Tibial nerve (tissue), 4 donors: ENCODE results near the gene RANBP6. TPM values are rescaled to one million over a fixed set of nuclear protein-coding genes. Genes with fewer than 3 reads are reported as not detected.

Source experiments
- DNase-seq, 2 donors: peaks; one replicate each; pipeline ENCODE4 v3.0.0-alpha.2; 2019; ENCODE audit warnings: low spot score in 2 of 2
- H3K27ac ChIP-seq, 4 donors: fragments of 200-600 bp; sonication (generic) in 3 of 4; one replicate each; pipeline ENCODE4 v1.5.1; 2017 to 2019; ENCODE audit warnings: mild to moderate bottlenecking in 1 of 4
- H3K27me3 ChIP-seq, 2 donors: fragments of 200-600 bp; sonication (generic) in 1 of 2; one replicate each; pipeline versions ENCODE4 v1.5.1 to v1.6.0; 2017 to 2019
- H3K36me3 ChIP-seq, 3 donors: fragments of 200-600 bp; sonication (generic); one replicate each; pipeline ENCODE4 v1.5.1; 2018 to 2019
- H3K4me1 ChIP-seq, 4 donors: fragments of 200-600 bp; sonication (generic) in 3 of 4; one replicate each; pipeline ENCODE4 v1.5.1; 2017 to 2019
- H3K4me3 ChIP-seq, 4 donors: fragments of 200-600 bp; sonication (generic) in 3 of 4; one replicate each; pipeline ENCODE4 v1.5.1; 2017 to 2019; ENCODE audit warnings: mild to moderate bottlenecking in 1 of 4, moderate library complexity in 1 of 4
- H3K9me3 ChIP-seq, 4 donors: fragments of 200-600 bp; sonication (generic) in 3 of 4; one replicate each; pipeline ENCODE4 v1.5.1; 2017 to 2019
- EP300 ChIP-seq, 2 donors: sonication (generic); formaldehyde crosslinking; IDR thresholded peaks; one replicate each; pipeline ENCODE4 v1.6.1; 2017; ENCODE audit warnings: antibody characterized with exemption in 2 of 2, mild to moderate bottlenecking in 1 of 2
- POLR2A ChIP-seq, 2 donors: fragments of 450-650 bp; IDR thresholded peaks; one replicate each; pipeline ENCODE4 v1.6.1; 2017; ENCODE audit warnings: antibody characterized with exemption in 2 of 2, mild to moderate bottlenecking in 2 of 2, moderate library complexity in 2 of 2
- WGBS, 2 donors: methylation state at CpG; one replicate each; pipeline ENCODE4 v1.1.5; 2018; 5-methylcytosine and 5-hydroxymethylcytosine counted together
- total RNA-seq, 4 donors: library from RNA; depleted of rRNA; stranded (reverse); fragments of >200 nt; gene quantifications; one replicate each; pipeline ENCODE4 v1.1.0, GENCODE V29; 2016
- TF ChIP-seq, protein P1 (sequence below), 5 experiments: fragments of 200-600 bp in 3 of 5; fragments of 450-650 bp in 2 of 5; sonication (generic) in 3 of 5; IDR thresholded peaks; one replicate each; pipeline ENCODE4 v1.5.1; 2016 to 2019; ENCODE audit warnings: antibody characterized with exemption in 5 of 5, mild to moderate bottlenecking in 3 of 5, moderate library complexity in 2 of 5

Gene RANBP6
- total RNA-seq, 4 donors from 2014 or later, result 8.8 to 19.9 (median 11.5) TPM

DNA sequence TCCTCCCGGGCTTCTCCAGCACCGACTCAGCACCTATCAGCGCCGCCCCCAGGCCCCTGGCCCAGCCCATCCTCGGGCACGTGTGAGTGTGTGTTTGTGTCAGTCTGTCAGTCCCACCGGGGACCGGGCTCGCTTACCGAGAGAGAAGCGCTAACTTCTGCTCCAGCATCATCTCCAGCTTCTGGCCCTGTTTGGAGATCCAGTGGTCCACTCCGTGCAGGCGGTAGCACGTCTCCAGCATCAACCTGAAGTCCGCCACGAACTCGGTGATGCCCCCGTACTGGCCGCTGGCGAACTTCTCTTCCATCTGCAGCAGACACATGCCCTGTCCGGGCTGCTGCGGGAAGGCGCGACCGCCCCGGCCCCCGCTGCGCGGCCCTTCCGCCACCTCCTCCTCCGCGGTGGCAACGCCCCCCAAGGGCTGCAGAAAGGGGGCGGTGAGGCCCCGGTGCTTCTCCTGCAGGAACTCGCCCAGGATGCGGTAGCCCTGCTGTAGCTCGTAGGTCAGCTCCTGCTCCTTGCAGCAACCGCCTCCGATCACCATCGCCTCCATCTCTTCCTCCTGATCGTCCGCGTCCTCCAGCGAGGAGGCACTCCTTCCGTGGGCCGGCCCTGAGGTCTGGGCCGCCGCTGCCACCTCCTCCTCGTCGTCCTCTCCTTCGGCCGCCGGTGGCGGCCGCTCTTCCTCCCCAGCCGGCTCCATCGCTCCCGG, 8.2 kb downstream of the RANBP6 start:
- peak in 1 of 2 donors; percentile 49 for TF ChIP-seq EP300 (IDR thresholded peaks at IDR 0.05)
- TF ChIP-seq, protein P1, sequence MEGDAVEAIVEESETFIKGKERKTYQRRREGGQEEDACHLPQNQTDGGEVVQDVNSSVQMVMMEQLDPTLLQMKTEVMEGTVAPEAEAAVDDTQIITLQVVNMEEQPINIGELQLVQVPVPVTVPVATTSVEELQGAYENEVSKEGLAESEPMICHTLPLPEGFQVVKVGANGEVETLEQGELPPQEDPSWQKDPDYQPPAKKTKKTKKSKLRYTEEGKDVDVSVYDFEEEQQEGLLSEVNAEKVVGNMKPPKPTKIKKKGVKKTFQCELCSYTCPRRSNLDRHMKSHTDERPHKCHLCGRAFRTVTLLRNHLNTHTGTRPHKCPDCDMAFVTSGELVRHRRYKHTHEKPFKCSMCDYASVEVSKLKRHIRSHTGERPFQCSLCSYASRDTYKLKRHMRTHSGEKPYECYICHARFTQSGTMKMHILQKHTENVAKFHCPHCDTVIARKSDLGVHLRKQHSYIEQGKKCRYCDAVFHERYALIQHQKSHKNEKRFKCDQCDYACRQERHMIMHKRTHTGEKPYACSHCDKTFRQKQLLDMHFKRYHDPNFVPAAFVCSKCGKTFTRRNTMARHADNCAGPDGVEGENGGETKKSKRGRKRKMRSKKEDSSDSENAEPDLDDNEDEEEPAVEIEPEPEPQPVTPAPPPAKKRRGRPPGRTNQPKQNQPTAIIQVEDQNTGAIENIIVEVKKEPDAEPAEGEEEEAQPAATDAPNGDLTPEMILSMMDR (IDR thresholded peaks at IDR 0.05), result no peak
- TF ChIP-seq POLR2A (IDR thresholded peaks at IDR 0.05), result peak in 1 of 2 donors; percentile 32
- Histone ChIP-seq H3K36me3 (peaks cover 0 to 23% (median 0%) of the 10 kb centered on the region in 3 donors), H3K4me1 (peaks cover 0 to 59% (median 24%) of the 10 kb centered on the region in 4 donors), H3K27me3 (no peaks in the 10 kb centered on the region), H3K27ac (peak overlapping the region; percentile 98 to 100 (median 99)), H3K4me3 (peak overlapping the region; percentile 79 to 97 (median 92)), H3K9me3 (no peaks in the 10 kb centered on the region)
- DNase-seq, result peak; percentile 68 to 72
- 1% methylated on average over 37 to 54 of the region's 59 CpGs for WGBS, 2 donors

DNA sequence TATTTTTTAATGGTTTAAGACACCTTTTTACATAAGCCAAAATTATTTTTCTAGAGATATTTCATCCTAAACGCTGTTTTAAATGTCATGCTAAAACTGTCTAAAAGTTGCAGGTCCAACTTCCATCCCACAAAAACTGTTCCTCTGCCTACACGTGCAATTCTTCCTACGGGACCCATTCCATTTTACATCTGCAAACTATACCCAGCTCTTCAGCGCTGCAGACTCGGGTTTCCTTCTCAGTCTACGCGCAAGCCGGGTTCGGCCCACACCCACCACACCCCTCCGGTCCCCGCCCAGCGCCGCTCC, 8.7 kb downstream of the RANBP6 start:
- H3K4me1 ChIP-seq, result peaks cover 0 to 57% (median 24%) of the 10 kb centered on the region in 4 donors
- no peak for TF ChIP-seq POLR2A (IDR thresholded peaks at IDR 0.05)
- no peak for TF ChIP-seq EP300 (IDR thresholded peaks at IDR 0.05)
- TF ChIP-seq, protein P1 (IDR thresholded peaks at IDR 0.05), result no peak
- H3K4me3 ChIP-seq, result peak overlapping the region; percentile 79 to 97 (median 92)
- peak overlapping the region in 3 of 4 donors; percentile 99 to 100 (median 99) for H3K27ac ChIP-seq
- H3K27me3 ChIP-seq, result no peaks in the 10 kb centered on the region
- 0% methylated on average over 13 of the region's 13 CpGs for WGBS, 2 donors
- H3K36me3 ChIP-seq, result peaks cover 0 to 18% (median 0%) of the 10 kb centered on the region in 3 donors
- no peak for DNase-seq
- no peaks in the 10 kb centered on the region for H3K9me3 ChIP-seq

DNA sequence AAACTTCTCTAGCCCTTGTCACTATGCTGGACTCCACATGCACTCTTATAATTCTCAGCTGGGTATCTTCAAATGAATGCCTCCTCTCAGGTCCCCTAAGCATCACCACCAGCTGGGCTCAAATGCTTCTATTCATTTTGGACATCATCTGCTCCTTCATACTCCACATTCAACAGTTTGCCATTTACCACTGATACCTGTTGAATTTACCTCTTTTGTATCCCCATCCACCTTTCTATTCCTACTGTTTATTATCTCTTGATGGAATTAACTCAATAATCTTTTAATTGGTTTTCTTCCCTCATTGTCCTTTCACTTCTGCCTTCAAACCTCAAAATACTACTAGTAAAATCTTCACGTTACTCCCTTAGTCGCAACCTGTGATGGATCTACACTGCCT, 14.5 kb downstream of the RANBP6 start:
- Histone ChIP-seq H3K4me3 (no peak overlapping the region), H3K4me1 (peaks cover 0 to 92% (median 20%) of the 10 kb centered on the region in 4 donors), H3K36me3 (peaks cover 0 to 9% (median 0%) of the 10 kb centered on the region in 3 donors), H3K27me3 (no peaks in the 10 kb centered on the region), H3K9me3 (no peaks in the 10 kb centered on the region), H3K27ac (no peak overlapping the region)
- TF ChIP-seq, protein P1 (IDR thresholded peaks at IDR 0.05), result no peak
- TF ChIP-seq POLR2A (IDR thresholded peaks at IDR 0.05) (no peak), EP300 (IDR thresholded peaks at IDR 0.05) (no peak)
- no peak for DNase-seq
- 89 to 98% methylated on average over 2 of the region's 2 CpGs for WGBS, 2 donors

DNA sequence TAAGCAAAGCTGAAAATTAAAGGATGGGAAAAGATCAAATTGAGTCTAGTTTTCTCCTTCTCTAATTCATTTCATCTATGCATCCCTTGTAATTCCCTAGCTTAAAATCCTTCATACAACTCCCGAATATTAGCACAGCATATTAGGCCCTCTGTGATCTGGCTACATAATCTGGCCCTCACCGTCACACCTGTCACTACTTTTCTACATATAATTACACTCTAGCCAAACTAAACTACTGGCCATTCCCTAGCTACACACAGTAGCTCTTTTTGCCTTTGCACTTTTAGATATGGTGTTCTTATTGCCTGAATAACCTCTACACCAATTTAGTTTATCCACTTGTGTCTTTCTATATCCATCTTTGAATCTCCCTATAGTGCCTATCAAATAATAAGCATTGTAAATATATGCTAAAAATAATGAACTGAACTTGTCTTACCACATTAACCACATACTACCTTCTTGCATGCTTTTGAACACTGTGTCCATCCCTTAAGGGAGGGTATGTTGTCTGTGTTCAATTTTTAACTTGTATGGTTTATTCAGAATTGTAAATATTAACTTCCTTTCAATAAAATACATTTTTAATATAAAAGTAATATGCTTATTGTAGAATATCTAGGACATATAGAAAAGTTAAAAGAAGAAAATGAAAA, 15.9 kb downstream of the RANBP6 start:
- no peaks in the 10 kb centered on the region for H3K27me3 ChIP-seq
- no peak overlapping the region for H3K4me3 ChIP-seq
- peaks cover 0 to under 1% (median 0%) of the 10 kb centered on the region in 3 donors for H3K36me3 ChIP-seq
- H3K27ac ChIP-seq, result no peak overlapping the region
- TF ChIP-seq, protein P1 (IDR thresholded peaks at IDR 0.05), result no peak
- TF ChIP-seq POLR2A (IDR thresholded peaks at IDR 0.05), result no peak
- no peak for TF ChIP-seq EP300 (IDR thresholded peaks at IDR 0.05)
- no peaks in the 10 kb centered on the region for H3K9me3 ChIP-seq
- no peak for DNase-seq
- WGBS, 2 donors, result 91 to 97% methylated on average over 2 of the region's 2 CpGs
- peaks cover 0 to 79% (median 8%) of the 10 kb centered on the region in 4 donors for H3K4me1 ChIP-seq

DNA sequence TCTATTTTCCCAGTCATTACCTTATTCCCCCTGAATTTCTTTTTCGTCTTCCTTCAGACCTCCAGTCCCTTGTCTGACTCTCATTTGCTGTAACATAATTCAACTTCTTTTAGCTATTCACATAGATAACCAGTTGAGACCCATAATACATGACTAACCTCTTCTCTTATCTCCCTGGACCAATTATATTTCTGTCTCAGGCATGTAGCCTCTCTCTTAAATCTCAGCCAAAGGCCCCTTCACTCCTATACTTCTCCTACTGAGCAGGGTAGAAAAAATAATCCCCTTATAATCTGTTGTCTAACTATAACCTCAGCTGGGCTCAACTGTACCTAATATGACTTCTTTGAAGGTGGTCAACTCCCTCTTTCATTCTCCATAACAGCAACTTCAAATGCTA, 20.9 kb downstream of the RANBP6 start:
- no peaks in the 10 kb centered on the region for H3K9me3 ChIP-seq
- TF ChIP-seq POLR2A (IDR thresholded peaks at IDR 0.05) (no peak), EP300 (IDR thresholded peaks at IDR 0.05) (no peak)
- TF ChIP-seq, protein P1 (IDR thresholded peaks at IDR 0.05), result no peak
- H3K27ac ChIP-seq, result no peak overlapping the region
- H3K36me3 ChIP-seq, result no peaks in the 10 kb centered on the region
- H3K4me3 ChIP-seq, result no peak overlapping the region
- peaks cover 0 to 45% (median 6%) of the 10 kb centered on the region in 4 donors for H3K4me1 ChIP-seq
- no peaks in the 10 kb centered on the region for H3K27me3 ChIP-seq
- no peak for DNase-seq
- WGBS, 2 donors, result 85 to 92% methylated on average over 1 of the region's 1 CpG
